Measurements from ENCODE around the gene RUSC1.

RUSC1 gene

GRCh38 chr1:155277902-155278688, 42.6 kb upstream of the RUSC1 start:
- POLR2A ChIA-PET = interaction anchor here (0.6 to 1.3 kb wide), 6 partner anchors 15 to 278 kb away, joined by 3 to 7 read pairs (median 3); partner anchors contain the start of genes FDPS and SCAMP3
- Histone ChIP-seq H3K4me1 (ENCODE audit: control insufficient read depth, insufficient read depth, low read length) (no peaks in the 10 kb centered on the region), H3K36me3 (ENCODE audit: control insufficient read depth in 2 of 2, insufficient read depth in 1 of 2, low read length in 2 of 2) (peaks cover 0 to 5% of the 10 kb centered on the region in 2 experiments; a peak in 1 of 3 replicates), H3K4me3 (ENCODE audit: low read depth, low read length) (peak overlapping the region; percentile 75), H3K27ac (ENCODE audit: extremely low read depth, low read depth, low read length) (peak overlapping the region; percentile 58; the same call in 1 of the 2 replicates), H3K9me3 (ENCODE audit: control insufficient read depth, insufficient read depth, low read depth, low read length) (no peaks in the 10 kb centered on the region)
- CTCF ChIA-PET = interaction anchor here (0.6 to 1.8 kb wide), 7 partner anchors 19 to 53 kb away, joined by 3 to 9 read pairs (median 4); no protein-coding TSS in a partner anchor
- TF ChIP-seq ZNF843 (tag by site-specific recombination; IDR thresholded peaks at IDR 0.05) (no peak), ZNF174 (tag by site-specific recombination; IDR thresholded peaks at IDR 0.05) (no peak), ZNF148 (tag by site-specific recombination; IDR thresholded peaks at IDR 0.05; ENCODE audit: borderline replicate concordance) (no peak), ZNF350 (tag by site-specific recombination; IDR thresholded peaks at IDR 0.05) (no peak), GLI4 (tag by site-specific recombination; IDR thresholded peaks at IDR 0.05) (no peak), SCRT1 (tag by site-specific recombination; IDR thresholded peaks at IDR 0.05; ENCODE audit: borderline replicate concordance) (no peak), FEZF1 (tag by site-specific recombination; IDR thresholded peaks at IDR 0.05) (no peak), SALL2 (tag by site-specific recombination; IDR thresholded peaks at IDR 0.05; ENCODE audit: borderline replicate concordance) (no peak), INSM2 (tag by site-specific recombination; IDR thresholded peaks at IDR 0.05) (no peak), SP3 (tag by site-specific recombination; IDR thresholded peaks at IDR 0.05) (peak; percentile 54), ZNF660 (tag by site-specific recombination; IDR thresholded peaks at IDR 0.05) (no peak), ATF2 (tag by site-specific recombination; IDR thresholded peaks at IDR 0.05; ENCODE audit: low read depth) (no peak), ZNF175 (tag by site-specific recombination; IDR thresholded peaks at IDR 0.05) (no peak), ZNF404 (tag by site-specific recombination; IDR thresholded peaks at IDR 0.05) (no peak), ZNF560 (tag by site-specific recombination; IDR thresholded peaks at IDR 0.05; ENCODE audit: borderline replicate concordance) (no peak), ZNF274 (IDR thresholded peaks at IDR 0.05; ENCODE audit: low read length) (no peak), ZNF274 (tag by site-specific recombination; IDR thresholded peaks at IDR 0.05; ENCODE audit: borderline replicate concordance) (no peak), ZNF76 (tag by site-specific recombination; IDR thresholded peaks at IDR 0.05; ENCODE audit: borderline replicate concordance, low read depth) (no peak), ZNF202 (tag by site-specific recombination; IDR thresholded peaks at IDR 0.05; ENCODE audit: borderline replicate concordance) (no peak), ZNF639 (tag by site-specific recombination; IDR thresholded peaks at IDR 0.05) (no peak), ZBTB44 (tag by site-specific recombination; IDR thresholded peaks at IDR 0.05) (no peak), REST (tag by site-specific recombination; IDR thresholded peaks at IDR 0.05) (peak; percentile 96), ZEB2 (tag by site-specific recombination; IDR thresholded peaks at IDR 0.05) (no peak), ZNF426 (tag by site-specific recombination; IDR thresholded peaks at IDR 0.05) (no peak), EGR2 (tag by site-specific recombination; IDR thresholded peaks at IDR 0.05; ENCODE audit: low read depth) (no peak)
